Urothelium cell line (cell line): ENCODE measurements around the gene DNAH14.
A peak's percentile ranks its signal among the peaks of the same experiment; 100 is the strongest.
"Not testable (repeated sequence)": the region's sequence is repeated elsewhere in the genome, so short reads cannot be mapped to it uniquely, and the experiment has no call there.

Experiments
- DNase-seq: peaks from one replicate; pipeline ENCODE4 v3.0.0; 2011; ENCODE audit warnings: low spot score, mixed read lengths
- FAIRE-seq: peaks from 2 replicates; lab custom pipeline; 2011; peaks lifted over from hg19 to GRCh38; lab: Jason Lieb, UNC

Gene DNAH14

GRCh38 chr1:225137976-225138375 lies 208.5 kb downstream of the DNAH14 start:
- DNase-seq = no peak
- no peak for FAIRE-seq

GRCh38 chr1:225143001-225143400 lies 213.5 kb downstream of the DNAH14 start:
- FAIRE-seq (no peak), DNase-seq (no peak)

GRCh38 chr1:225146478-225146877 lies 217.0 kb downstream of the DNAH14 start:
- FAIRE-seq (no peak), DNase-seq (no peak)

- not testable (repeated sequence) for DNase-seq, FAIRE-seq
Measured at GRCh38 chr1:225147791-225148190, 218.3 kb downstream of the DNAH14 start.

GRCh38 chr1:225152061-225152460 lies 222.6 kb downstream of the DNAH14 start:
- FAIRE-seq = no peak
- no peak for DNase-seq

GRCh38 chr1:225155555-225155954 lies 226.1 kb downstream of the DNAH14 start:
- FAIRE-seq = no peak

GRCh38 chr1:225156254-225156653 lies 226.8 kb downstream of the DNAH14 start:
- no peak for FAIRE-seq
- DNase-seq = peak; percentile 10

More at GRCh38 chr1:225155555-225155954, 226.1 kb downstream of the DNAH14 start:
- no peak for DNase-seq

GRCh38 chr1:225158291-225158690 lies 228.8 kb downstream of the DNAH14 start:
- FAIRE-seq = no peak
- DNase-seq = no peak

GRCh38 chr1:225159793-225160192 lies 230.3 kb downstream of the DNAH14 start:
- no peak for FAIRE-seq
- DNase-seq = no peak

GRCh38 chr1:225177409-225177808 lies 247.9 kb downstream of the DNAH14 start:
- DNase-seq, FAIRE-seq: not testable (repeated sequence)

GRCh38 chr1:225179686-225180085 lies 250.2 kb downstream of the DNAH14 start:
- FAIRE-seq (no peak), DNase-seq (no peak)

- FAIRE-seq = no peak
Measured at GRCh38 chr1:225182716-225183115, 253.2 kb downstream of the DNAH14 start.

GRCh38 chr1:225191199-225191753 lies 261.8 kb downstream of the DNAH14 start:
- no peak for DNase-seq
- no peak for FAIRE-seq

More at GRCh38 chr1:225182716-225183115, 253.2 kb downstream of the DNAH14 start:
- DNase-seq = no peak

- FAIRE-seq (no peak), DNase-seq (no peak)
Measured at GRCh38 chr1:225201447-225201846, 272.0 kb downstream of the DNAH14 start.

GRCh38 chr1:225207791-225208190 lies 278.3 kb downstream of the DNAH14 start:
- FAIRE-seq = no peak

GRCh38 chr1:225209153-225209552 lies 279.7 kb downstream of the DNAH14 start:
- no peak for FAIRE-seq
- no peak for DNase-seq

More at GRCh38 chr1:225207791-225208190, 278.3 kb downstream of the DNAH14 start:
- DNase-seq = no peak

GRCh38 chr1:225210180-225210579 lies 280.7 kb downstream of the DNAH14 start:
- FAIRE-seq, DNase-seq: not testable (repeated sequence)

GRCh38 chr1:225211694-225212442 lies 282.4 kb downstream of the DNAH14 start:
- not testable (repeated sequence) for DNase-seq, FAIRE-seq

- no peak for FAIRE-seq
- DNase-seq = no peak
Measured at GRCh38 chr1:225224287-225224686, 294.8 kb downstream of the DNAH14 start.

- no peak for DNase-seq
- no peak for FAIRE-seq
Measured at GRCh38 chr1:225225681-225226080, 296.2 kb downstream of the DNAH14 start.

- FAIRE-seq = no peak
Measured at GRCh38 chr1:225228871-225229303, 299.4 kb downstream of the DNAH14 start.

GRCh38 chr1:225229429-225229828 lies 300.0 kb downstream of the DNAH14 start:
- not testable (repeated sequence) for DNase-seq, FAIRE-seq

More at GRCh38 chr1:225228871-225229303, 299.4 kb downstream of the DNAH14 start:
- DNase-seq = no peak
